Measurements from ENCODE around the gene TIAM2. TPM values are rescaled to one million over a fixed set of nuclear protein-coding genes. Genes with fewer than 3 reads are reported as not detected.

TIAM2 gene
- total RNA-seq, 1 experiment from 2014 or later: 9.1 TPM

- no TSS peak for BruUV-seq (replicated peaks)
- Histone ChIP-seq H3K27me3 (replicated peaks; ENCODE audit: insufficient read depth, low read depth, low read length, poor library complexity) (no peaks in the 10 kb centered on the region), H3K27ac (ENCODE audit: low read depth, low read length, poor library complexity, severe bottlenecking) (no peak overlapping the region), H3K36me3 (ENCODE audit: insufficient read depth, low read length, poor library complexity, severe bottlenecking) (no peaks in the 10 kb centered on the region), H3K4me1 (ENCODE audit: insufficient read depth, low read length, poor library complexity, severe bottlenecking) (no peaks in the 10 kb centered on the region), H3K4me3 (ENCODE audit: low read depth, low read length, poor library complexity, severe bottlenecking) (no peak overlapping the region), H3K9me3 (ENCODE audit: low read depth, low read length, poor library complexity, severe bottlenecking) (no peaks in the 10 kb centered on the region)
- ChIA-PET CTCF (no interaction called here), POLR2A (ENCODE audit: low non-redundant PET) (no interaction called here)
- intact Hi-C loops (cut with micrococcal nuclease; ENCODE audit: unreplicated experiment): no loop called here
- DNase-seq (ENCODE audit: low spot score): no peak
- no peak for TF ChIP-seq CTCF (conservative IDR thresholded peaks at IDR 0.05; ENCODE audit: low read depth, low read length)
- TF ChIP-seq EZH2 (IDR thresholded peaks at IDR 0.05; ENCODE audit: borderline replicate concordance, low read depth, low read length, poor library complexity, severe bottlenecking): no peak
Measured at GRCh38 chr6:155196911-155197310, 201.8 kb downstream of the TIAM2 start.

- intact Hi-C loops (cut with micrococcal nuclease; ENCODE audit: unreplicated experiment): no loop called here
- Histone ChIP-seq H3K4me1 (ENCODE audit: insufficient read depth, low read length, poor library complexity, severe bottlenecking) (no peaks in the 10 kb centered on the region), H3K27ac (ENCODE audit: low read depth, low read length, poor library complexity, severe bottlenecking) (no peak overlapping the region), H3K9me3 (ENCODE audit: low read depth, low read length, poor library complexity, severe bottlenecking) (no peaks in the 10 kb centered on the region), H3K36me3 (ENCODE audit: insufficient read depth, low read length, poor library complexity, severe bottlenecking) (no peaks in the 10 kb centered on the region), H3K27me3 (replicated peaks; ENCODE audit: insufficient read depth, low read depth, low read length, poor library complexity) (no peaks in the 10 kb centered on the region), H3K4me3 (ENCODE audit: low read depth, low read length, poor library complexity, severe bottlenecking) (no peak overlapping the region)
- no peak for DNase-seq (ENCODE audit: low spot score)
- CTCF ChIA-PET: no interaction called here
- BruUV-seq (replicated peaks): no TSS peak
- no peak for TF ChIP-seq CTCF (conservative IDR thresholded peaks at IDR 0.05; ENCODE audit: low read depth, low read length)
- TF ChIP-seq EZH2 (IDR thresholded peaks at IDR 0.05; ENCODE audit: borderline replicate concordance, low read depth, low read length, poor library complexity, severe bottlenecking): no peak
- POLR2A ChIA-PET (ENCODE audit: low non-redundant PET): no interaction called here
Measured at GRCh38 chr6:155197932-155198331, 202.8 kb downstream of the TIAM2 start.

GRCh38 chr6:155200012-155200411 lies 204.9 kb downstream of the TIAM2 start:
- H3K4me3 ChIP-seq (ENCODE audit: low read depth, low read length, poor library complexity, severe bottlenecking): no peak overlapping the region
- no peaks in the 10 kb centered on the region for H3K4me1 ChIP-seq (ENCODE audit: insufficient read depth, low read length, poor library complexity, severe bottlenecking)
- H3K36me3 ChIP-seq (ENCODE audit: insufficient read depth, low read length, poor library complexity, severe bottlenecking): no peaks in the 10 kb centered on the region
- TF ChIP-seq EZH2 (IDR thresholded peaks at IDR 0.05; ENCODE audit: borderline replicate concordance, low read depth, low read length, poor library complexity, severe bottlenecking) (no peak), CTCF (conservative IDR thresholded peaks at IDR 0.05; ENCODE audit: low read depth, low read length) (no peak)
- H3K27ac ChIP-seq (ENCODE audit: low read depth, low read length, poor library complexity, severe bottlenecking): no peak overlapping the region
- POLR2A ChIA-PET (ENCODE audit: low non-redundant PET): no interaction called here
- intact Hi-C loops (cut with micrococcal nuclease; ENCODE audit: unreplicated experiment): no loop called here
- no peaks in the 10 kb centered on the region for H3K9me3 ChIP-seq (ENCODE audit: low read depth, low read length, poor library complexity, severe bottlenecking)
- no peak for DNase-seq (ENCODE audit: low spot score)
- BruUV-seq (replicated peaks): no TSS peak
- CTCF ChIA-PET: no interaction called here
- H3K27me3 ChIP-seq (replicated peaks; ENCODE audit: insufficient read depth, low read depth, low read length, poor library complexity): no peaks in the 10 kb centered on the region

All from A673 (cell line).